ENCODE measurements around the gene POLDIP2.

Gene POLDIP2

DNA sequence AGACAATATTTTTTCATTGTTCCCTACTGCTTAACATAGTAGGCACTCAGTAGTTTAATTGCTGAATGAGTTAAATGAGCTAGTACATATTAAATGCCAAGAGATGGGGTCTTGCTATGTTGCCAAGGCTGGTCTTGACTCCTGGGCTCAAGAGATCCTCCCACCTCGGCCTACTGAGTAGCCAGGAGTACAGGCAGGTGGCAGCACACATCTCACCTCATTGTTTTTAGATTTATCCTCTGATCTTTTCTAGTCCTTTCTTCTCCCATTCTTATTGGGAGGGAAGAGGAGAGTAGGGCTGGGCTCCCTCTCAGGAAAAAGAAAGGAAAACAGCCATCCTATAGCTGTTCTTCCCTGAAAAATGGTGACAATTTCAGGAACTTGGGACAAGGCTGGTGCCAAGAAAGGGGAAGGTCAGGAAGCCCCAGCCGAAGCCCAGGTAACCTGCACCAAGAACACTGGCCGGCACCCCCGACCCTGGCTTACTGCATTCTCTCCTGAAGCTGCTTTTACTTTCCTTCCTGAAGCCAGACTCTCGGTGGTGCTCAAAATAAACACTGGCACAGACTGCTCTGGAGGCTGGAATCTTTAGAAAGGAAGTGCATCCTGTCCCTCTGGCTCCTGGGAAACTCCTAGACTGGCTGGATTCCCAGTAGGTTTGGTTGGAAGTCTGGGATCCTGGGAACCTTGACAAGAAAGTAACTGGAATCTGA lies 19.1 kb downstream of the POLDIP2 start:
- H3K27me3 ChIP-seq (ENCODE audit: control insufficient read depth, insufficient read depth, low read length): no peaks in the 10 kb centered on the region
- H3K9ac ChIP-seq (ENCODE audit: low read length): no peak overlapping the region
- H3K4me1 ChIP-seq (ENCODE audit: control insufficient read depth, insufficient read depth, low read length): peaks cover 8% of the 10 kb centered on the region
- H3K27ac ChIP-seq (ENCODE audit: low read depth, low read length): no peak overlapping the region
- no peak overlapping the region for H3K4me3 ChIP-seq (ENCODE audit: low read length)
- H3K36me3 ChIP-seq (ENCODE audit: control insufficient read depth, insufficient read depth, low read length): peaks cover 30% of the 10 kb centered on the region

DNA sequence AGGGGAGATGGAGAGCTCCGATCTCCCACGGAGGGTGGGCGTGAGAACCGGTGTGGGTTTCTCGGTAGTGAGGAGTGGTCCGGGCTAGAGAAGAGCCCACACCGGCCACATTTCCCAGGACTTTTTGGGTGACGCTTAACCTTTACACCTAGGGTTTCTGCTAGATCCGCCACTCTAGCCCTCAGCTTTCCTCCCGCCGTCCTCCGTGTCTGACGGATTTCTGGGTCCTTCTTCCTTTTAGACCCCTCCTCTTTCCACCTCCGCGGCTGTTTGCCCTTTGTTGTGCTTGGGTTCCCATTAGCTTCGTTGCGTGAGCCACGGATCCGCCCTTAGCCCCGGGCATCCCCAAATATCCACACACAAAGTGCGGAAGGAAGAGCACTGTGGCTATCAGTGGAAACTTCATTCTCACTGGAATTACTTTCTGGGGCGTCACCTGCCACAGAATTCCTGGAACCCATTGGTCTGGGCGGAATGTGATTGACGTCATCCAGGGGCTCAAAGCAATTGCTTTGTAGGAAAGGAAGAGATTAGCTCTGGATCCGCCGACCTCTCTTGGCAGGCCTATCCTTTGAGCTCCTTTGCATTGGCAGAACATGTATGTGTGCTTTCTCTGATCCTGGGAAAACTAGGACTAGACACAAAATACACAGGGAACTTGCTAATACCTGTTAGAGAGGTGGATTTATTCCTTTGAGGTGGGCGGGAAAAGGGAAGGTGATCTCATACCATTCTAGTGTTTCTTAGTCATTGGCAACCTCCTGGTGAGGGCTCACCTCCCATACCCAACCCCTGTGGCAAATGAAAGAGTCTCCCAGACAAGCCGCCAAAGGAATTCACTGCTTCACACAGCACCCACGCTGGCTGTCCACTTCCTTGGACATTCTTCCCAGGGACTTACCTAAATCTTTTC lies 21.1 kb downstream of the POLDIP2 start:
- peaks cover 8% of the 10 kb centered on the region for H3K4me1 ChIP-seq (ENCODE audit: control insufficient read depth, insufficient read depth, low read length)
- peaks cover 20% of the 10 kb centered on the region for H3K36me3 ChIP-seq (ENCODE audit: control insufficient read depth, insufficient read depth, low read length)
- peak overlapping the region; percentile 92 for H3K4me3 ChIP-seq (ENCODE audit: low read length)
- peak overlapping the region; percentile 92 for H3K27ac ChIP-seq (ENCODE audit: low read depth, low read length)
- peak overlapping the region; percentile 74 for H3K9ac ChIP-seq (ENCODE audit: low read length)
- H3K27me3 ChIP-seq (ENCODE audit: control insufficient read depth, insufficient read depth, low read length): no peaks in the 10 kb centered on the region

DNA sequence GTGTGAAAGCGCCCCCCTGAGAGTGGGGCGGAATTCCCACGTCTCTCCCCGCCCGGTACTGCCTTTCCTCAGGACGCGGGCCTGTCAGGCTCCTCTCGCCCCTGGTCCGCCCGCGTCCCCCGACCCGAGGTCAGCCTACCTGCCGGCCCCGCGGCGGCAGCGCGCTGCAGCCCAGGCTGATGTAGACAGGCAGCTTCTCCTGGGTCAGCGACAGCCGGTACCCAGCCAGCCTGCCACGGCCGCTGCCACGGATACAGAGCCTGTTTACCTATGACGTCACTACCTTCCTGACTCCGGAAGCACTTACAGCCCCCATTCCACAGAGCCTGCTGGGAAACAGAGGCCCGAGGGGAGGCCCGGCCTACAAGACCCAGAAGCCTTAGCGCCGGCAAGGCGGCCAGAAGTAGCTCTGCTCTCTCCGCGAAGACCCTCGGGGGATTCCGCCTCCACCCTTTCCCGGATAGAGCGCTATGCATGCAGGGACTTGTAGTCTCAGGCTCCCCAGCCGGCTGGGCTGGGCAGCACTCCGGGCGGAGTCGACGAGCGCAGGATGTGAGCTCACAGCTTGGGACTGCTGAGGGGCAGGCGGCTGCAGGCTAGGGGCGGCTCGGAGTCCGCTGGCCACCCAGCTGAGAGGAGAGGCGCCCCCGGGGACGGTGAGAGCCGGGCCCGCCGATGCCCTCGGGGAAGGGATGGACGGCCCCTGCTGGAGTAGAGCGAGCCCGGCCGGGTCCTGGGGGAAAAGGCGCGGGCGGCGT lies 21.9 kb downstream of the POLDIP2 start, which contains the start of the genes IFT20 and TNFAIP1:
IFT20 (minus strand) TSS at position 272 of the 758 bp plus-strand sequence. CDS start 3,487 bp downstream, outside the sequence.
TNFAIP1 (plus strand) TSS at position 561 of the 758 bp plus-strand sequence. CDS start 3,761 bp downstream, outside the sequence.
- H3K36me3 ChIP-seq (ENCODE audit: control insufficient read depth, insufficient read depth, low read length): peaks cover 17% of the 10 kb centered on the region
- no peaks in the 10 kb centered on the region for H3K27me3 ChIP-seq (ENCODE audit: control insufficient read depth, insufficient read depth, low read length)
- H3K27ac ChIP-seq (ENCODE audit: low read depth, low read length): peak within 1 kb of the TSS; percentile 92
- peak within 1 kb of the TSS; percentile 78 for H3K9ac ChIP-seq (ENCODE audit: low read length)
- H3K4me1 ChIP-seq (ENCODE audit: control insufficient read depth, insufficient read depth, low read length): peaks cover 8% of the 10 kb centered on the region
- peak within 1 kb of the TSS; percentile 96 for H3K4me3 ChIP-seq (ENCODE audit: low read length)

DNA sequence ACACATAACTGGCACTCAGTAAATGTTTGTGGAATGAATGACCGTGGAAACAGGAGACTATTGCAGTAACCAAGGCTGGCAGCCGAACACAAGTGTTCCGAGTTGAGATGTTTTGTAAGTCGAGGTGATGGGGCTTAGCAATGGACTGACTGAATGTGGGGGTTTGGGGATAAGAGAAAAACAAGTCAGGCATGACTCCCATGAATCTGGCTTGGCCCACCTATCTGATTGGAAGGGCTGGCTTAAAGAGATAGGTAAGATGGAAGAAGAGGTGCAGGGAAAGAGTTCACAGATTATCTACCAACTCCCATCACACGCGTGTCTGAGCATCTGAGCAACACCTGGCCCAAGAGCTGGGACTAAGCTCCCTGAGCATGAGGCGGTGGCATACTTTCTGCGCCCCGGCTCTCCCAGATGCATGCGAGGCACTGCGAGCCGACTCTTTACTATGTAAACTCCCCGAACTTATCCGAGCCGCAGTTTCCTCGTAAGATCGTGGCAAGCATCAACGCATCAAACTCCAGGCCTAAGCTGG lies 22.6 kb downstream of the POLDIP2 start:
- Histone ChIP-seq H3K4me1 (ENCODE audit: control insufficient read depth, insufficient read depth, low read length) (peaks cover 8% of the 10 kb centered on the region), H3K4me3 (ENCODE audit: low read length) (peak overlapping the region; percentile 96), H3K27me3 (ENCODE audit: control insufficient read depth, insufficient read depth, low read length) (no peaks in the 10 kb centered on the region), H3K27ac (ENCODE audit: low read depth, low read length) (peak overlapping the region; percentile 85), H3K36me3 (ENCODE audit: control insufficient read depth, insufficient read depth, low read length) (peaks cover 17% of the 10 kb centered on the region), H3K9ac (ENCODE audit: low read length) (peak overlapping the region; percentile 78)

DNA sequence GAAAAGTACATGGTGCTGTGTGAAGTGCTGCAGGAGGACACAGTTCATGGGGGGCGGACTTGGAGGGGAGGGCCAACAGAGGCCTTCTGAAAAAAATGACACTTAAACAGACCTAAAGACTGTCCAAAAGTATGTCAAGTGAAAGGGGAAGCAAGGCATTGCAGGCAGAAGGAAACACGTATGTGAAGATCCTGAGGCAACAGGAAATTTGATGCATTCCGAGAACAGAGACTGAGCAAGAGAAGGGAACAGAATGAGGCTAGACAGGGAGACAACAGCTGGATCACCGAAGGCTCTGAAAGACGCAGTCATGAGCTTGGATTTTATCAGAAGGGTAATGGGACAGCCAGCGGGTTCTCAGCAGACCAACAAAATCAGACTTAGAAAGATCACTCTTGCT lies 23.2 kb downstream of the POLDIP2 start:
- H3K36me3 ChIP-seq (ENCODE audit: control insufficient read depth, insufficient read depth, low read length): peaks cover 17% of the 10 kb centered on the region
- H3K4me1 ChIP-seq (ENCODE audit: control insufficient read depth, insufficient read depth, low read length): peaks cover 8% of the 10 kb centered on the region
- H3K4me3 ChIP-seq (ENCODE audit: low read length): peak overlapping the region; percentile 96
- no peaks in the 10 kb centered on the region for H3K27me3 ChIP-seq (ENCODE audit: control insufficient read depth, insufficient read depth, low read length)
- no peak overlapping the region for H3K9ac ChIP-seq (ENCODE audit: low read length)
- H3K27ac ChIP-seq (ENCODE audit: low read depth, low read length): no peak overlapping the region

DNA sequence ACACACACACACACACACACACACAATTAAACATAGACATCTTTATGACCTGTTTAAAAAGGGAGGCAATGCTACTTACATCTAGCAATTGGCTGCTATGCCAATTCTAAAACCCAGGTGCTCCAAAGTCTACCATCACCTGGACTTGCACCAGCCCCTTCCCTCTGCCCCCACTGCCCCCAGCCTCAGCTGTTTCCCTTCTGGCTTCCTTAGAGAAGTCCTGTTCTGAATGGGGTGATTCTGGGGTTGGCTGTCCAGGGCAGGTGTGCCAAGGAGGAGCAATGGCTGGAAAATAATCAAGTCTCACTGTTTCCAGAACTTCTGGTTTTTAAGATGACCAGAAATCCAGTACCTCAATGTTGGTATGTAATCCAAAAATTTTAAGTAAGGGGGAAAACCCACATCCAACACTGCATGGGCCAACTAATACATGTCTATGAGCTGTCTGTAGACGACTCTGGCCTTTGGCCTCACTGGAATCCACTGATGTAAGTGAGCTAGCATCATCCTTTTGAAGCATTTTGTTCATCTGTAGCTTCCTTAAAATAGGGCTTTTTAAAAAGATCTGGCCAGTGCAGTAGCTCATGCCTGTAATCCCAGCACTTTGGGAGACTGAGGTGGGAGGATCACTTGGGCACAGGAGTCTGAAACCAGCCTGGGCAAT lies 24.1 kb downstream of the POLDIP2 start:
- peaks cover 19% of the 10 kb centered on the region for H3K36me3 ChIP-seq (ENCODE audit: control insufficient read depth, insufficient read depth, low read length)
- H3K4me1 ChIP-seq (ENCODE audit: control insufficient read depth, insufficient read depth, low read length): peaks cover 8% of the 10 kb centered on the region
- H3K27me3 ChIP-seq (ENCODE audit: control insufficient read depth, insufficient read depth, low read length): no peaks in the 10 kb centered on the region
- H3K9ac ChIP-seq (ENCODE audit: low read length): no peak overlapping the region
- no peak overlapping the region for H3K4me3 ChIP-seq (ENCODE audit: low read length)
- H3K27ac ChIP-seq (ENCODE audit: low read depth, low read length): no peak overlapping the region

DNA sequence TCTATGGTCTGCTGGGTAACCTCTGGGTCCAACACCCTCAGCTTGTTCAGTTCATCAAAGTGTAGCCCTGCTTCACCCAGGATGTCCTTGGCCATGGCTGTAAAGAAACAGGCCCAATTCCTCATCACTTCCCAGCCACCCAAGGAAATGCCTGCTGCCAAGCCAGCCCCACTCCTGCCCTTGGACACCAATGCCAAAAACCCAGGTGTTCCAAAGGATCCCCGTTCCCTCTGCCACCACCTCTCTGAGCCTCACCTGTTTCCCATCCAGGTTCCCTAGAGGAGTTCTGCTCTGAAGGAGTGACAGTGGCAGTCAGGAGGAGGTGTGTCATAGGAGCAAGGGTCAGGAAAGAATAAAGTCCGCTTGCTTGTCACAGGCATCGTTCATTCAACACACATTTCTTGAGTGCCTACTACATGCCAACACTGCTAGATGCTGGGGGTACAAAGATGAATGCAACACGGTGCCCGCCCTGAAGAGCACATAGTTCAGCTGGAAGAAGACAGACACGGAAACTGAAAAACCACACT lies 25.4 kb downstream of the POLDIP2 start:
- H3K36me3 ChIP-seq (ENCODE audit: control insufficient read depth, insufficient read depth, low read length): peaks cover 24% of the 10 kb centered on the region
- H3K9ac ChIP-seq (ENCODE audit: low read length): no peak overlapping the region
- peaks cover 8% of the 10 kb centered on the region for H3K4me1 ChIP-seq (ENCODE audit: control insufficient read depth, insufficient read depth, low read length)
- H3K4me3 ChIP-seq (ENCODE audit: low read length): no peak overlapping the region
- H3K27me3 ChIP-seq (ENCODE audit: control insufficient read depth, insufficient read depth, low read length): no peaks in the 10 kb centered on the region
- no peak overlapping the region for H3K27ac ChIP-seq (ENCODE audit: low read depth, low read length)

DNA sequence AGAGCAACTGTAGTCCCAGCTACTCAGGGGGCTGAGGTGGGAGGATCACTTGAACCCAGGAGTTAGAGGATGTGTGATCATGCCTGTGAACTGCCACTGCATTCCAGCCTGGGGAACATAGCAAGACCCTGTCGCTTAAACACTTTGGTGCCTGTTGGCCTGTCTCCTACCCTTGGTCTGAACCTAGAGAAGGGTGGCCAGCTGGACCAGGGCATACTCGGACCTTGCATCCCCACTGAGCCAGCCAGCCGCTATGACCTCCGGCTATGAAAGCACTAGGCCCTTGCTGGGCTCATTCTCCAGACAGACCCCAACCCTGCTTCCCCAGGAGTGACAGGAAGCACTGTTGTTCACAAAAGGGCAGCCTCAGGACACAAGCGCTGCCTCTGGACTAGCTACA lies 26.7 kb downstream of the POLDIP2 start:
- H3K4me3 ChIP-seq (ENCODE audit: low read length): no peak overlapping the region

DNA sequence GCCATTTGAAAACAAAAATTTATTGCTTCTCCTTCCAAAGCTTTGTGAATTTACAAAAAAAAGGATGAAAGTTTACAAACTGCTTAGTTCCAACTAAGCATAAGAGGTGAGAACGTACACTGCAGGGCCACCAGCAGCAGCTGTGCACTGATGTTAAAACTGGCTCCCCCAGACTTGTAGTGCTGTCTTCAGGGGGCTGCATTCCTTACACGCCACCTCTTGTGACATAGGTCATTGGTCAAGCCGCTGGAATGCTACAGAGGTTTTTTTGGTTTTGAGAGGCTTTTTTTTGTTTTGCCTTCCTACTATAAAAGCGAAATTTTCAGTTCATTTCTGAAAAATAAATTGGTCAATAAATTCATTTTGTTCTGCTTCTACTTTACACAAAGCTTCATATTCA lies 29.0 kb downstream of the POLDIP2 start:
- H3K36me3 ChIP-seq (ENCODE audit: control insufficient read depth, insufficient read depth, low read length): peaks cover 24% of the 10 kb centered on the region
- H3K27ac ChIP-seq (ENCODE audit: low read depth, low read length): no peak overlapping the region
- H3K9ac ChIP-seq (ENCODE audit: low read length): no peak overlapping the region
- H3K4me1 ChIP-seq (ENCODE audit: control insufficient read depth, insufficient read depth, low read length): no peaks in the 10 kb centered on the region
- no peak overlapping the region for H3K4me3 ChIP-seq (ENCODE audit: low read length)
- H3K27me3 ChIP-seq (ENCODE audit: control insufficient read depth, insufficient read depth, low read length): no peaks in the 10 kb centered on the region

More for the DNA sequence above, 26.7 kb downstream of the POLDIP2 start:
- peaks cover 5% of the 10 kb centered on the region for H3K4me1 ChIP-seq (ENCODE audit: control insufficient read depth, insufficient read depth, low read length)
- H3K36me3 ChIP-seq (ENCODE audit: control insufficient read depth, insufficient read depth, low read length): peaks cover 24% of the 10 kb centered on the region
- H3K27me3 ChIP-seq (ENCODE audit: control insufficient read depth, insufficient read depth, low read length): no peaks in the 10 kb centered on the region
- H3K9ac ChIP-seq (ENCODE audit: low read length): no peak overlapping the region
- H3K27ac ChIP-seq (ENCODE audit: low read depth, low read length): no peak overlapping the region

DNA sequence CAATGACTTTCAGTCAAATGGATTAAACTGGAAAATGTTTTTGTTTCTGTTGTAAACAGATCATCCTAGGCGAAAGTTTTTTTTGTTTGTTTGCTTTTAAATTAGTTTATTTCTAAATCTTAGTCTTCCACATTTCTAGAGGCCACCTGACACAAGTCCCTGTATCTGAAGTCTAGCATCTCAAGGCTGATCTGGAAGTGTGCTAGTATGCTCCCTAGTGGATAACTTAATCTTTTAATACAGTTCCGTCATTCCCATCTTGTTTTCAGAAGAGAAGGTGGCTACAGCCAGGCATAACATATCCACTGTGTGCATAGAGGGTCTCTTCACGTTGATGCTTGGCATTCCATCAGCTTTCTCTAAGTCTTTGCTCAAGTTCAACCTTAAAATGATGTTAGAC lies 29.6 kb downstream of the POLDIP2 start:
- H3K4me3 ChIP-seq (ENCODE audit: low read length): no peak overlapping the region
- no peak overlapping the region for H3K27ac ChIP-seq (ENCODE audit: low read depth, low read length)
- H3K9ac ChIP-seq (ENCODE audit: low read length): no peak overlapping the region
- H3K27me3 ChIP-seq (ENCODE audit: control insufficient read depth, insufficient read depth, low read length): no peaks in the 10 kb centered on the region
- H3K36me3 ChIP-seq (ENCODE audit: control insufficient read depth, insufficient read depth, low read length): peaks cover 24% of the 10 kb centered on the region
- H3K4me1 ChIP-seq (ENCODE audit: control insufficient read depth, insufficient read depth, low read length): no peaks in the 10 kb centered on the region

DNA sequence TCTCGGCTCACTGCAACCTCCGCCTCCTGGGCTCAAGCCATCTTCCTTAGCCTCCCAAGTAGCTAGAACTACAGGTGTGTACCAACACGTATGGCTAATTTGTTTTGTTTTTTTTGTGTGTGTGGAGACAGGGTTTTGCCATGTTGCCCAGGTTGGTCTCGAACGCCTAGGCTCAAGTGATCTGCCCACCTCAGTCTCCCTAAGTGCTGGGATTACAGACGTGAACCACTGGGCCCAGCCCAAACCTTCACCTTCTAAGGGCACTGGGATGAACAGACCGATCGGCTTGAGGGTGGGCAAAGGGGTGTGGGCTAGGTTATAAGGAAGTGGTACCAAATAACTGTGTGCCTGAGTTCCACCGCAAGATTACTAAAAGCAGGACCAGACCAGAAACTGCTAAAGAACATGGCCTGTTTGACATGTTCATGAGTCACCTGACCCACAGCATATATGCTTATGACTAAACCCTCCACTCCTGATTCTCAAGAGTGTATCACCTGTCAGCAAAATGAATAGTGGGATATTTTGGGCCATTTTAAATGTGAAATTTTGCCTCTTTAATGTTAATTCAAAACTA lies 30.2 kb downstream of the POLDIP2 start:
- Histone ChIP-seq H3K36me3 (ENCODE audit: control insufficient read depth, insufficient read depth, low read length) (peaks cover 23% of the 10 kb centered on the region), H3K4me1 (ENCODE audit: control insufficient read depth, insufficient read depth, low read length) (no peaks in the 10 kb centered on the region)

More for the DNA sequence above, 30.2 kb downstream of the POLDIP2 start:
- Histone ChIP-seq H3K27me3 (ENCODE audit: control insufficient read depth, insufficient read depth, low read length) (no peaks in the 10 kb centered on the region), H3K27ac (ENCODE audit: low read depth, low read length) (no peak overlapping the region), H3K4me3 (ENCODE audit: low read length) (no peak overlapping the region), H3K9ac (ENCODE audit: low read length) (no peak overlapping the region)

Measured in rectal smooth muscle tissue (tissue), 1 donor.